B cell (primary cell): ENCODE data around the gene MAMDC4. TPM values are rescaled to one million over a fixed set of nuclear protein-coding genes. Genes with fewer than 3 reads are reported as not detected.
A peak's percentile ranks its signal among the peaks of the same experiment; 100 is the strongest.
"Not testable (repeated sequence)": the region's sequence is repeated elsewhere in the genome, so short reads cannot be mapped to it uniquely, and the experiment has no call there.

Experiments
- ATAC-seq: fragments of 200-7000 bp; cut with Tn5 transposase; one replicate; pipeline ENCODE4 v1.10.0; 2021; ENCODE audit warnings: low read depth, mild to moderate bottlenecking, moderate number of reproducible peaks, moderate library complexity
- CTCF ChIA-PET: fragments of 350-600 bp; sonication (Branson Sonifier 250); formaldehyde crosslinking; loops from one replicate; lab custom pipeline; 2021; ENCODE audit warnings: antibody characterized with exemption, inconsistent platforms; lab: Charles Lee
- POLR2A ChIA-PET: fragments of 350-600 bp; sonication (Branson Sonifier 250); formaldehyde crosslinking; loops from one replicate; lab custom pipeline; 2021; ENCODE audit warnings: antibody characterized with exemption; lab: Charles Lee
- DNase-seq: peaks from one replicate; pipeline ENCODE4 v3.0.0; 2013
- H2AFZ ChIP-seq: 2 replicates; pipeline ENCODE4 v1.6.1; 2012; ENCODE audit warnings: mild to moderate bottlenecking, low read depth, low read length; ENCODE audit not compliant: insufficient read depth, poor library complexity, severe bottlenecking
- H3K27ac ChIP-seq, 2 donors: 1 replicate in 1 of 2; 2 replicates in 1 of 2; pipeline ENCODE4 v1.5.1; 2012 to 2013; ENCODE audit warnings: low read length in 2 of 2, mild to moderate bottlenecking in 2 of 2, moderate library complexity in 1 of 2
- H3K27me3 ChIP-seq, 4 experiments: fragments of 200-600 bp in 1 of 4; sonication (generic) in 1 of 4; replicated peaks in 1 of 4; 1 replicate in 2 of 4; 2 replicates in 2 of 4; pipeline versions ENCODE4 v1.6.1 to v1.7.0; 2013 to 2016; ENCODE audit warnings: low read length in 3 of 4, mild to moderate bottlenecking in 2 of 4, mixed read lengths in 1 of 4, moderate library complexity in 1 of 4; ENCODE audit not compliant: insufficient read depth in 4 of 4, control insufficient read depth in 3 of 4; ENCODE audit errors: control extremely low read depth in 1 of 4
- H3K36me3 ChIP-seq, 2 experiments: replicated peaks in 1 of 2; 1 replicate in 1 of 2; 2 replicates in 1 of 2; pipeline versions ENCODE4 v1.6.1 to v1.7.1; 2013; ENCODE audit warnings: low read length in 1 of 2; ENCODE audit not compliant: insufficient read depth in 2 of 2, control insufficient read depth in 1 of 2; ENCODE audit errors: control extremely low read depth in 1 of 2, extremely low read depth in 1 of 2
- H3K4me1 ChIP-seq, 2 donors: fragments of 200-600 bp in 1 of 2; sonication (generic) in 1 of 2; 1 replicate in 1 of 2; 2 replicates in 1 of 2; pipeline versions ENCODE4 v1.5.1 to v1.6.1; 2013 to 2017; ENCODE audit warnings: low read length in 2 of 2; ENCODE audit not compliant: control insufficient read depth in 2 of 2, insufficient read depth in 2 of 2
- H3K4me2 ChIP-seq: replicated peaks from 2 replicates; pipeline ENCODE3; 2012; ENCODE audit warnings: mild to moderate bottlenecking, low read depth, low read length; ENCODE audit not compliant: poor library complexity, severe bottlenecking
- H3K4me3 ChIP-seq, 5 experiments: fragments of 200-600 bp in 1 of 5; sonication (generic) in 1 of 5; 1 replicate in 3 of 5; 2 replicates in 2 of 5; pipeline versions ENCODE4 v1.5.1 to v1.7.0; 2011 to 2016; ENCODE audit warnings: low read length in 4 of 5, mild to moderate bottlenecking in 4 of 5, low read depth in 2 of 5, control low read depth in 1 of 5, moderate library complexity in 1 of 5; ENCODE audit not compliant: insufficient read depth in 1 of 5; ENCODE audit errors: control extremely low read depth in 1 of 5, extremely low read depth in 1 of 5
- H3K79me2 ChIP-seq: fragments of 200-600 bp; sonication (generic); one replicate; pipeline ENCODE4 v1.6.0; 2016; ENCODE audit warnings: low read length; ENCODE audit not compliant: control insufficient read depth, insufficient read depth
- H3K9ac ChIP-seq: fragments of 200-600 bp; sonication (generic); 2 replicates; pipeline ENCODE4 v1.6.1; 2017; ENCODE audit warnings: mild to moderate bottlenecking, low read length, moderate library complexity
- H3K9me3 ChIP-seq, 3 donors: one replicate each; pipeline versions ENCODE4 v1.6.1 to v1.7.1; 2013; ENCODE audit warnings: low read length in 2 of 3; ENCODE audit not compliant: control insufficient read depth in 2 of 3, insufficient read depth in 1 of 3; ENCODE audit errors: control extremely low read depth in 1 of 3
- H4K20me1 ChIP-seq: 2 replicates; pipeline ENCODE4 v1.6.0; 2012; ENCODE audit warnings: mild to moderate bottlenecking, low read length; ENCODE audit not compliant: insufficient read depth, control insufficient read depth, poor library complexity, severe bottlenecking
- H3K27ac Mint-ChIP-seq: one replicate; pipeline ENCODE4 v1.8.0; 2021; ENCODE audit warnings: mixed read lengths
- H3K27me3 Mint-ChIP-seq: one replicate; pipeline ENCODE4 v1.8.0; 2021; ENCODE audit warnings: mixed read lengths
- H3K4me1 Mint-ChIP-seq: one replicate; pipeline ENCODE4 v1.8.0; 2021; ENCODE audit warnings: mixed read lengths
- H3K4me3 Mint-ChIP-seq: one replicate; pipeline ENCODE4 v1.8.0; 2021; ENCODE audit warnings: mixed read lengths
- H3K9me3 Mint-ChIP-seq: one replicate; pipeline ENCODE4 v1.8.0; 2022; ENCODE audit warnings: mixed read lengths; ENCODE audit not compliant: insufficient read depth
- WGBS: methylation state at CpG from one replicate; pipeline ENCODE4 v1.1.5; 2013; ENCODE audit warnings: missing lambda C conversion rate; ENCODE audit not compliant: insufficient coverage; 5-methylcytosine and 5-hydroxymethylcytosine counted together
- intact Hi-C: fragments of 100-400 bp; cut with micrococcal nuclease; formaldehyde crosslinking; loops from one replicate; pipeline ENCODE4 v1.10.0; 2022
- polyA plus RNA-seq: library from polyadenylated mRNA; depleted of rRNA; stranded (reverse); fragments of >200 nt; gene quantifications from 2 replicates; pipeline ENCODE4 v1.2.3, GENCODE V29; 2012
- total RNA-seq, 2 donors: library from RNA; stranded (reverse); fragments of 120-200 nt in 1 of 2; gene quantifications; 1 replicate in 1 of 2; 2 replicates in 1 of 2; pipeline versions ENCODE4 v1.2.3 to v1.2.4, GENCODE V29; 2013 to 2022
- TF ChIP-seq, protein P1 (sequence below): fragments of 200-600 bp; IDR thresholded peaks from one replicate; pipeline ENCODE4 v1.8.0; 2022; ENCODE audit warnings: antibody characterized with exemption, mild to moderate bottlenecking

MAMDC4 gene
- total and polyA plus RNA-seq, 2 donors (not counting 1 experiment from before 2014, with no cell fraction given): 5.4 to 6.8 TPM

DNA sequence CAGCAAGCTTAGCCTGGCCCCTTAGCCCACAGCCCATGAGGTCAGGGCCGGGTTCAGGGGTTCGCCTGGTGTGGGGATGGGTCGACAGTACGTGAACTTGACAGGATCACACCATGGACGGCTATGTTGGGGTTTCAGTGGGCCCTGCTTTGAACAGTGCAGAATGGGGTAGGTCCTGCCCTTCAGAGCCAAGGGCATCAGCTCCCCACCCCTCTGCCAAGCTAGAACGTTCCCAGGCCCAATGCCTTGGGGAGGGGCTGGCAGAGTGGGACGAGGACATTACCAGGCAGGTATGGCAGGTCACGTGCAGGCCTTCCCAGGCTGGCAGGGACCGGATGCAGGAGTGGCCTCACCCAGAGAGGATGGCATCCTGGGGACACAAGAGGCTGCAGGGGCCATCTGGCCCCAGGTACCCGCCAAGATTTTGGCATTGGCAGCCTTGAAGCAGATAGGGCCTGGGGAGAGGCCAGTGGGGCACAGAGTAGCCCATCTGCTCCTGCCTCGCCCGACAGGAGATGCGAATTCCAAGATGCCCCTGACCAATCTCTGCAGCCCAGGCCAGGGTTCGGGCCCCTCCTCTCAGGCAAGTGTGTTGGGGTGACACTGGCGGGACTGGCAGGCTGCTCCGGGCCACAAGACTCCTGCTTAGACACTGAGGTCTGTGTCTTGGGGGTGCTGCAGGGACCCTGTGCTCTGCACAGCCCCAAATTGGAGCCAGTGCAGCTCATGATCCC lies 10.3 kb upstream of the MAMDC4 start:
- H3K4me3 Mint-ChIP-seq: peak overlapping the region; percentile 92
- H3K27ac ChIP-seq, DNase-seq, H3K27me3 Mint-ChIP-seq, H3K36me3 ChIP-seq, H3K79me2 ChIP-seq, H2AFZ ChIP-seq, ATAC-seq, H3K9me3 Mint-ChIP-seq: not testable (repeated sequence)
- H3K4me2 ChIP-seq: peak overlapping the region; percentile 89
- 74% methylated on average over 16 of the region's 16 CpGs for WGBS
- peaks cover 26 to 34% of the 10 kb centered on the region in 2 donors for H3K4me1 ChIP-seq
- peaks cover 0 to 19% (median 0%) of the 10 kb centered on the region in 3 donors for H3K9me3 ChIP-seq
- H3K4me1 Mint-ChIP-seq: peaks cover 14% of the 10 kb centered on the region
- H3K9ac ChIP-seq: peak overlapping the region; percentile 87
- ChIA-PET CTCF (interaction anchor here (0.6 to 3.6 kb wide), 37 partner anchors 10 to 229 kb away, joined by 3 to 29 read pairs (median 5); partner anchors contain the start of genes ABCA2, CLIC3, EDF1 and FBXW5), POLR2A (interaction anchor here (0.6 to 1.8 kb wide), 6 partner anchors 9 to 834 kb away, joined by 3 to 6 read pairs (median 3); partner anchors contain the start of genes PAXX, RABL6 and TUBB4B)
- H3K27me3 ChIP-seq: peaks cover 0 to 25% (median 6%) of the 10 kb centered on the region in 4 experiments
- intact Hi-C loops: loop anchor here (1.0 to 2.0 kb wide), 3 partner anchors 35 to 193 kb away; partner anchors contain the start of gene RABL6
- peak overlapping the region in 4 of 5 experiments; percentile 66 to 84 (median 74) for H3K4me3 ChIP-seq
- H3K27ac Mint-ChIP-seq: peak overlapping the region; percentile 81
- peaks cover 24% of the 10 kb centered on the region for H4K20me1 ChIP-seq

DNA sequence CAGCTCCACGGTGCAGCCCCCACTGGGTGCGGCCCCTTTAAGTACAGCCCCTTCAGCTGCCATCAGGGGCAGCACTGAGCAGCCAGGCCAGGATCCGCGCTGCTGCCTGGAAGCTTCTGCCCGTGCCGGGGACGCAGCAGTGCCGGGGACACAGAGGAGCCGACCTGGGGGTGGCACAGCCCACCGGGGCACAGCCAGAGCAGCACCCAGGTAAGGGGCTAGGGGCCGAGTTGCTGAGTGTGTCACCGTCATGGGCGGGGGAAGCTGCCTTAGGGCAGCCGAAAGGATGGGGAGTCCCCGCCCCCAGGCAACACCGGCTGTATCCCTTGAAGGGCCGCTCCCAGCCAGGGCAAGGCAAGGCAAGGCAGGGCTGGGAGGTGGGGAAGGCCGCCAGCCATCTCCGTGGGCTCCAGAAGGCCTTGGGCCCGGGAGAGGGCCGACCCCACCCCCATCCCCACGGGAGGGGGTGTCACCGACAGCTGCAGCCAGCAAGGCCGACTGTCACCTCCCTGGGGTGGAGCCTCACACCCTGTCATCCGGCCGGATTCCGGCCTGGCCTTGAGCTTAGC lies 9.7 kb upstream of the MAMDC4 start, which contains the start of gene AJM1:
Gene AJM1 (plus strand): TSS at position 99 of the 569 bp plus-strand sequence. CDS start 1,937 bp downstream, outside the sequence.
- H3K27ac ChIP-seq, H3K36me3 ChIP-seq, H3K27me3 Mint-ChIP-seq, H3K9me3 Mint-ChIP-seq, H3K79me2 ChIP-seq: not testable (repeated sequence)
- POLR2A ChIA-PET: interaction anchor here (0.6 to 1.8 kb wide), 10 partner anchors 9 to 833 kb away, joined by 3 to 7 read pairs (median 4); partner anchors contain the start of genes EXD3, NOXA1, PAXX and RABL6
- peak; percentile 86 for ATAC-seq
- H3K27me3 ChIP-seq: peaks cover 0 to 30% (median 7%) of the 10 kb centered on the region in 4 experiments
- peak within 1 kb of the TSS; percentile 80 for H2AFZ ChIP-seq
- CTCF ChIA-PET: interaction anchor here (0.5 to 3.6 kb wide), 40 partner anchors 9 to 228 kb away, joined by 3 to 29 read pairs (median 4); partner anchors contain the start of genes ABCA2, CLIC3, EDF1 and FBXW5
- peaks cover 0 to 20% (median 0%) of the 10 kb centered on the region in 3 donors for H3K9me3 ChIP-seq
- Mint-ChIP-seq H3K27ac (peak within 1 kb of the TSS; percentile 81), H3K4me1 (peaks cover 16% of the 10 kb centered on the region), H3K4me3 (peak within 1 kb of the TSS; percentile 92)
- 0% methylated on average over 19 of the region's 27 CpGs for WGBS
- H3K4me3 ChIP-seq: peak within 1 kb of the TSS in 4 of 5 experiments; percentile 66 to 84 (median 74)
- H3K4me2 ChIP-seq: peak within 1 kb of the TSS; percentile 89
- H3K4me1 ChIP-seq: peaks cover 31 to 36% of the 10 kb centered on the region in 2 donors
- peaks cover 24% of the 10 kb centered on the region for H4K20me1 ChIP-seq
- DNase-seq: peak; percentile 88
- intact Hi-C loops: loop anchor here (1.0 to 2.0 kb wide), 3 partner anchors 36 to 192 kb away; partner anchors contain the start of gene RABL6
- H3K9ac ChIP-seq: peak within 1 kb of the TSS; percentile 87
- TF ChIP-seq, protein P1, sequence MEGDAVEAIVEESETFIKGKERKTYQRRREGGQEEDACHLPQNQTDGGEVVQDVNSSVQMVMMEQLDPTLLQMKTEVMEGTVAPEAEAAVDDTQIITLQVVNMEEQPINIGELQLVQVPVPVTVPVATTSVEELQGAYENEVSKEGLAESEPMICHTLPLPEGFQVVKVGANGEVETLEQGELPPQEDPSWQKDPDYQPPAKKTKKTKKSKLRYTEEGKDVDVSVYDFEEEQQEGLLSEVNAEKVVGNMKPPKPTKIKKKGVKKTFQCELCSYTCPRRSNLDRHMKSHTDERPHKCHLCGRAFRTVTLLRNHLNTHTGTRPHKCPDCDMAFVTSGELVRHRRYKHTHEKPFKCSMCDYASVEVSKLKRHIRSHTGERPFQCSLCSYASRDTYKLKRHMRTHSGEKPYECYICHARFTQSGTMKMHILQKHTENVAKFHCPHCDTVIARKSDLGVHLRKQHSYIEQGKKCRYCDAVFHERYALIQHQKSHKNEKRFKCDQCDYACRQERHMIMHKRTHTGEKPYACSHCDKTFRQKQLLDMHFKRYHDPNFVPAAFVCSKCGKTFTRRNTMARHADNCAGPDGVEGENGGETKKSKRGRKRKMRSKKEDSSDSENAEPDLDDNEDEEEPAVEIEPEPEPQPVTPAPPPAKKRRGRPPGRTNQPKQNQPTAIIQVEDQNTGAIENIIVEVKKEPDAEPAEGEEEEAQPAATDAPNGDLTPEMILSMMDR: peak; percentile 91

DNA sequence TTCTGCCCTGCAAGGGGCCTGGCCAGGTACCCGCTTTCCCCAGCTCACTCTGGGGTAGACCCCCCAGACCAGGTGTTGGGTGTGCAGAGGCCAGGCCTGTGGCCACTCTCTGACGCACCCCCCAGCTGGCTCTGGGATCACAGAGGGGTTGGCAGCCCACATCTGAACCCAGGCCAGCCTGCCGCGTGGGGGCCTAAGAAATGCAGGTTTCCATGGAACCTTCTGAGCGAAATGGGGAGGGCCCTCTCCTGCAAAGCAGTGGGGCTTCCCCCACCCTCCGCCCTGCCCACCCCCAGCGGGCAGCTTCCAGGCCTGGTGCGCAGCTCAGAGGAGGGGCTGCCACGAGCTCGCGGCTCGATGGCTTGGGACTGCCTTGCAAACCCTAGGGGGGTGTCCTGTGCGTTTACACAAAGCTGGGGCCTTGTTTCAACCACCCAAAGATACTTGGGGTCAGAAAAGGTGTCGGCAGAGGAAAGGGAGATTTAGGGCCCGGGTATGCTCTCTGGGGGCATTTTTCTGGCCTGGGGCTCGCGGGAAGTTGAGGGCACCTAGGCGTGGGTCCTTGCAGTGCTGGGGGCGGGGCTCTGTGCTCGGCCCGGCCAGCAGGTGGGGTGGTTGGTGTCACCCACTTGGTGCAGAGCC lies 8.9 kb upstream of the MAMDC4 start:
- Histone ChIP-seq H4K20me1 (peaks cover 24% of the 10 kb centered on the region), H3K27me3 (peaks cover 0 to 38% (median 11%) of the 10 kb centered on the region in 4 experiments), H3K4me1 (peaks cover 39 to 44% of the 10 kb centered on the region in 2 donors), H3K4me2 (peak overlapping the region; percentile 60), H3K9ac (peak overlapping the region; percentile 29), H3K4me3 (peak overlapping the region in 2 of 5 experiments; percentile 24 to 29), H3K9me3 (peaks cover 0 to 25% (median 0%) of the 10 kb centered on the region in 3 donors)
- H2AFZ ChIP-seq, H3K36me3 ChIP-seq, H3K9me3 Mint-ChIP-seq, H3K27me3 Mint-ChIP-seq, H3K79me2 ChIP-seq, H3K27ac ChIP-seq: not testable (repeated sequence)
- intact Hi-C loops: loop anchor here (2.0 kb wide), 2 partner anchors 36 to 192 kb away; partner anchors contain the start of gene RABL6
- POLR2A ChIA-PET: interaction anchor here (0.6 to 1.8 kb wide), 6 partner anchors 9 to 397 kb away, joined by 3 to 6 read pairs (median 4); partner anchors contain the start of genes RABL6 and TUBB4B
- peak overlapping the region; percentile 82 for H3K4me3 Mint-ChIP-seq
- ATAC-seq: peak; percentile 20
- H3K4me1 Mint-ChIP-seq: peaks cover 22% of the 10 kb centered on the region
- 17% methylated on average over 19 of the region's 21 CpGs for WGBS
- DNase-seq: peak; percentile 45
- CTCF ChIA-PET: interaction anchor here (1.0 to 3.6 kb wide), 22 partner anchors 9 to 192 kb away, joined by 3 to 29 read pairs (median 5); partner anchors contain the start of genes ABCA2, FBXW5, FUT7 and RABL6
- H3K27ac Mint-ChIP-seq: peak overlapping the region; percentile 78
